HepG2 (cell line): ENCODE measurements around the gene PRUNE1. TPM values are rescaled to one million over a fixed set of nuclear protein-coding genes. Genes with fewer than 3 reads are reported as not detected.

Source experiments
- ARNT ChIP-seq: fragments of 450-650 bp; IDR thresholded peaks from 2 replicates; pipeline ENCODE4 v1.6.1; 2017
- ARNTL ChIP-seq: sonication (generic); formaldehyde crosslinking; IDR thresholded peaks from 2 replicates; pipeline ENCODE4 v1.4.0; 2020; ENCODE audit warnings: mild to moderate bottlenecking, missing genetic modification reagents
- BRD4 ChIP-seq: sonication (generic); formaldehyde crosslinking; IDR thresholded peaks from 2 replicates; pipeline ENCODE4 v1.4.0; 2020; ENCODE audit warnings: missing genetic modification reagents
- DNMT3B ChIP-seq: conservative IDR thresholded peaks from 2 replicates; pipeline ENCODE4 v1.6.1; 2016; ENCODE audit warnings: missing biosample characterization, control low read depth
- GABPB1 ChIP-seq: IDR thresholded peaks from 2 replicates; pipeline ENCODE4 v1.6.1; 2016; ENCODE audit warnings: mild to moderate bottlenecking, missing genetic modification reagents, moderate library complexity, missing compliant biosample characterization
- HDAC2 ChIP-seq: sonication (generic); formaldehyde crosslinking; IDR thresholded peaks from 2 replicates; pipeline ENCODE4 v1.4.0; 2020; ENCODE audit warnings: missing genetic modification reagents
- HNRNPK ChIP-seq: fragments of 200-400 bp; formaldehyde crosslinking; IDR thresholded peaks from 2 replicates; pipeline ENCODE4 v1.6.1; 2018; ENCODE audit warnings: low read length, low read depth, moderate library complexity, mild to moderate bottlenecking; ENCODE audit not compliant: poor library complexity, severe bottlenecking
- MAZ ChIP-seq, 2 experiments: sonication (generic) in 1 of 2; formaldehyde crosslinking in 1 of 2; IDR thresholded peaks; 2 replicates each; pipeline versions ENCODE4 v1.5.0 to v1.6.1; 2012 to 2020; ENCODE audit warnings: low read depth in 2 of 2, mild to moderate bottlenecking in 2 of 2, borderline replicate concordance in 1 of 2, improper control_type of control experiment in 1 of 2, low read length in 1 of 2, missing genetic modification reagents in 1 of 2, moderate library complexity in 1 of 2
- MEIS2 ChIP-seq: sonication (generic); formaldehyde crosslinking; IDR thresholded peaks from 2 replicates; pipeline ENCODE4 v1.9.0; 2021; ENCODE audit warnings: mild to moderate bottlenecking, missing genetic modification reagents
- MTA3 ChIP-seq: sonication (generic); formaldehyde crosslinking; IDR thresholded peaks from 2 replicates; pipeline ENCODE4 v1.4.0; 2020; ENCODE audit warnings: missing genetic modification reagents
- PCBP1 ChIP-seq: fragments of 200-400 bp; formaldehyde crosslinking; IDR thresholded peaks from 2 replicates; pipeline ENCODE4 v1.6.1; 2017; ENCODE audit warnings: mild to moderate bottlenecking, low read depth, low read length, borderline replicate concordance
- POLR2A ChIP-seq, 2 experiments: IDR thresholded peaks; 2 replicates each; pipeline ENCODE4 v1.6.1; 2011; ENCODE audit warnings: low read depth in 2 of 2, low read length in 2 of 2, mild to moderate bottlenecking in 1 of 2, moderate library complexity in 1 of 2; ENCODE audit not compliant: insufficient read depth in 1 of 2
- RBFOX2 ChIP-seq: fragments of 200-400 bp; formaldehyde crosslinking; IDR thresholded peaks from 2 replicates; pipeline ENCODE4 v1.6.1; 2017; ENCODE audit warnings: low read depth, mild to moderate bottlenecking, low read length
- ZBTB20 ChIP-seq: sonication (generic); formaldehyde crosslinking; IDR thresholded peaks from 2 replicates; pipeline ENCODE4 v1.8.1; 2023; ENCODE audit warnings: missing genetic modification reagents, low read depth, mild to moderate bottlenecking, borderline replicate concordance
- ZNF329 ChIP-seq: sonication (generic); formaldehyde crosslinking; IDR thresholded peaks from 2 replicates; pipeline ENCODE4 v1.9.0; 2021; ENCODE audit warnings: low read depth, mild to moderate bottlenecking, missing genetic modification reagents
- ZNF724P ChIP-seq: sonication (generic); formaldehyde crosslinking; IDR thresholded peaks from 2 replicates; pipeline ENCODE4 v1.8.0; 2022; ENCODE audit warnings: missing genetic modification reagents, borderline replicate concordance
- ZNF746 ChIP-seq: sonication (generic); formaldehyde crosslinking; IDR thresholded peaks from 2 replicates; pipeline ENCODE4 v1.8.0; 2022; ENCODE audit warnings: mild to moderate bottlenecking, missing genetic modification reagents
- ZSCAN22 ChIP-seq: sonication (generic); formaldehyde crosslinking; IDR thresholded peaks from 2 replicates; pipeline ENCODE4 v1.4.0; 2020; ENCODE audit warnings: mild to moderate bottlenecking, missing genetic modification reagents
- polyA plus RNA-seq, 8 experiments: library from polyadenylated mRNA; depleted of rRNA in 3 of 8; stranded (reverse) in 7 of 8; unstranded in 1 of 8; fragments of >200 nt; fragmentation: Illumina TruSeq in 4 of 8; extraction: Trizol in 4 of 8; gene quantifications; 2 replicates each; pipeline versions ENCODE4 v1.2.1 to v1.2.3, GENCODE V29; 2011 to 2016; ENCODE audit warnings: low read depth in 4 of 8, missing spikeins in 1 of 8, mixed read lengths in 1 of 8; ENCODE audit not compliant: insufficient read depth in 1 of 8
- total RNA-seq, 5 experiments: library from RNA; depleted of rRNA; stranded (reverse); fragments of >200 nt; fragmentation: Illumina TruSeq; extraction: Trizol; gene quantifications; 2 replicates each; pipeline ENCODE4 v1.2.3, GENCODE V29; 2016; ENCODE audit warnings: low read depth in 1 of 5
- TF ChIP-seq, protein P1 (sequence below): IDR thresholded peaks from 2 replicates; pipeline ENCODE4 v1.6.1; 2016; ENCODE audit warnings: low read depth
- TF ChIP-seq, protein P2 (sequence below): sonication (generic); formaldehyde crosslinking; IDR thresholded peaks from 2 replicates; pipeline ENCODE4 v1.8.0; 2022; ENCODE audit warnings: mild to moderate bottlenecking, missing genetic modification reagents, moderate library complexity
- TF ChIP-seq, protein P3 (sequence below): sonication (generic); formaldehyde crosslinking; IDR thresholded peaks from 2 replicates; pipeline ENCODE4 v1.4.0; 2020; ENCODE audit warnings: missing genetic modification reagents, borderline replicate concordance
- TF ChIP-seq, protein P4 (sequence below): sonication (generic); formaldehyde crosslinking; IDR thresholded peaks from 2 replicates; pipeline ENCODE4 v1.5.0; 2020; ENCODE audit warnings: missing genetic modification reagents

PRUNE1 gene
- total and polyA plus RNA-seq, 2 of the 13 experiments (the other 11 are each of a cell fraction or from before 2014, with no cell fraction given): 19.0 to 31.9 TPM

DNA sequence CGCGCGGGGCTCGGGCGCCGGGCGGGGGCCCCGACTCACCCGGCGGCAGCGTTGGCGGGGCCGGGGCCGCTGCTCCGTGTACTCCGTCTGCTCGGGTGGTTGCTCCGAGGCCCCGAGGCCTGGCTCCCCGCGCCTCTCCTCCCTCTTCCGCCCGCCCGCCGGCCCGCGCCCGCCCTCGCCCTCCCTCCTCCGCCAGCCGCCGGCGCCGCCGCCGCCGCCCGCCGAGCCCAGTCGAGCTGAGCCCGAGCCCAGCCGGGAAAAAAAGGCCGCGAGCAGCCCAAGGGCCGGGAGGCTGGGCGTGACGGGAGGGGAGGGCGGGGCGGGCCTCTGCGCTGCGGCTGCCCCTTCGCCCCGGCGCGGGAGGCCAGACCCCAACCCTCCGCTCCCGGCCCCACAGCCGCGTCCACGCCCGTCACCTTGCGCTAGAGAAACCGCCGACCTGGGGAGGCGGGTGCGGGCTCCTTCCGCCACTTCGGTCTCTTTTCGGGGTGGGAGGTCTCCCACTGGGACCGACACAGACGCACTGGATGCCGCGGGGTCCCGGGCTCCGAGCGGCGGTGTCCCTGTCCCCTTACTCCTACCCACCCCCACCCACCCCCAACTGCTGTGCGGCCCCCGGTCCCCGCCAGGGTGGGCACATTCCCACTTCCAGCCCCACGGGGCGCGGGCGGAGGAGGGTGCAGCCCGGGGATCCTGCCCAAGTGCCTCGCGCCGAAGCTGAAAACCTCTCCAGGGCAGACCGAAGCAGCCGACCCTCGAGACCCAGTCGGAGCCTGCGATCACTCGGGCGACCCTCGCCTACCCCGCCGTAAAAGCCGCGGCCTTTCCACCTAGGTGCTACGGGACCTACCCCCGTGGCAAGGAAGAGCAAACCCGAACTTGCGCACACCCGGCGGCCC, 33.4 kb upstream of the PRUNE1 start, which contains the start of gene CERS2 (continued):
- TF ChIP-seq, protein P1, sequence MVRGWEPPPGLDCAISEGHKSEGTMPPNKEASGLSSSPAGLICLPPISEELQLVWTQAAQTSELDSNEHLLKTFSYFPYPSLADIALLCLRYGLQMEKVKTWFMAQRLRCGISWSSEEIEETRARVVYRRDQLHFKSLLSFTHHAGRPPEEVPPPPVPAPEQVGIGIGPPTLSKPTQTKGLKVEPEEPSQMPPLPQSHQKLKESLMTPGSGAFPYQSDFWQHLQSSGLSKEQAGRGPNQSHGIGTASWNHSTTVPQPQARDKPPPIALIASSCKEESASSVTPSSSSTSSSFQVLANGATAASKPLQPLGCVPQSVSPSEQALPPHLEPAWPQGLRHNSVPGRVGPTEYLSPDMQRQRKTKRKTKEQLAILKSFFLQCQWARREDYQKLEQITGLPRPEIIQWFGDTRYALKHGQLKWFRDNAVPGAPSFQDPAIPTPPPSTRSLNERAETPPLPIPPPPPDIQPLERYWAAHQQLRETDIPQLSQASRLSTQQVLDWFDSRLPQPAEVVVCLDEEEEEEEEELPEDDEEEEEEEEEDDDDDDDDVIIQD (CRISPR knock-in tag): no peak
- TF ChIP-seq, protein P2, sequence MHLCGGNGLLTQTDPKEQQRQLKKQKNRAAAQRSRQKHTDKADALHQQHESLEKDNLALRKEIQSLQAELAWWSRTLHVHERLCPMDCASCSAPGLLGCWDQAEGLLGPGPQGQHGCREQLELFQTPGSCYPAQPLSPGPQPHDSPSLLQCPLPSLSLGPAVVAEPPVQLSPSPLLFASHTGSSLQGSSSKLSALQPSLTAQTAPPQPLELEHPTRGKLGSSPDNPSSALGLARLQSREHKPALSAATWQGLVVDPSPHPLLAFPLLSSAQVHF (CRISPR knock-in tag): 0 out of 2 replicates have a peak, but pooled peaks have one; percentile 40
- TF ChIP-seq RBFOX2: peak; percentile 81
- TF ChIP-seq MEIS2 (CRISPR knock-in tag): no peak
- peak; percentile 74; the same call in 1 of the 2 replicates for TF ChIP-seq ZNF724P (CRISPR knock-in tag)
- TF ChIP-seq ARNTL (CRISPR knock-in tag): no peak
- no peak for TF ChIP-seq ZSCAN22 (CRISPR knock-in tag)
- TF ChIP-seq ZNF329 (CRISPR knock-in tag): peak; percentile 14; the same call in 1 of the 2 replicates
- no peak for TF ChIP-seq ZBTB20
- peak; percentile 68; the same call in 1 of the 2 replicates for TF ChIP-seq PCBP1
- TF ChIP-seq, protein P3, sequence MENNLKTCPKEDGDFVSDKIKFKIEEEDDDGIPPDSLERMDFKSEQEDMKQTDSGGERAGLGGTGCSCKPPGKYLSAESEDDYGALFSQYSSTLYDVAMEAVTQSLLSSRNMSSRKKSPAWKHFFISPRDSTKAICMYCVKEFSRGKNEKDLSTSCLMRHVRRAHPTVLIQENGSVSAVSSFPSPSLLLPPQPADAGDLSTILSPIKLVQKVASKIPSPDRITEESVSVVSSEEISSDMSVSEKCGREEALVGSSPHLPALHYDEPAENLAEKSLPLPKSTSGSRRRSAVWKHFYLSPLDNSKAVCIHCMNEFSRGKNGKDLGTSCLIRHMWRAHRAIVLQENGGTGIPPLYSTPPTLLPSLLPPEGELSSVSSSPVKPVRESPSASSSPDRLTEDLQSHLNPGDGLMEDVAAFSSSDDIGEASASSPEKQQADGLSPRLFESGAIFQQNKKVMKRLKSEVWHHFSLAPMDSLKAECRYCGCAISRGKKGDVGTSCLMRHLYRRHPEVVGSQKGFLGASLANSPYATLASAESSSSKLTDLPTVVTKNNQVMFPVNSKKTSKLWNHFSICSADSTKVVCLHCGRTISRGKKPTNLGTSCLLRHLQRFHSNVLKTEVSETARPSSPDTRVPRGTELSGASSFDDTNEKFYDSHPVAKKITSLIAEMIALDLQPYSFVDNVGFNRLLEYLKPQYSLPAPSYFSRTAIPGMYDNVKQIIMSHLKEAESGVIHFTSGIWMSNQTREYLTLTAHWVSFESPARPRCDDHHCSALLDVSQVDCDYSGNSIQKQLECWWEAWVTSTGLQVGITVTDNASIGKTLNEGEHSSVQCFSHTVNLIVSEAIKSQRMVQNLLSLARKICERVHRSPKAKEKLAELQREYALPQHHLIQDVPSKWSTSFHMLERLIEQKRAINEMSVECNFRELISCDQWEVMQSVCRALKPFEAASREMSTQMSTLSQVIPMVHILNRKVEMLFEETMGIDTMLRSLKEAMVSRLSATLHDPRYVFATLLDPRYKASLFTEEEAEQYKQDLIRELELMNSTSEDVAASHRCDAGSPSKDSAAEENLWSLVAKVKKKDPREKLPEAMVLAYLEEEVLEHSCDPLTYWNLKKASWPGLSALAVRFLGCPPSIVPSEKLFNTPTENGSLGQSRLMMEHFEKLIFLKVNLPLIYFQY (CRISPR knock-in tag): 0 out of 2 replicates have a peak, but pooled peaks have one; percentile 38
- peak; percentile 56; the same call in 1 of the 2 replicates for TF ChIP-seq ZNF746 (CRISPR knock-in tag)
- TF ChIP-seq POLR2A (IDR thresholded peaks at IDR 0.05; ENCODE audit: insufficient read depth in 1 of 2, low read depth in 2 of 2, low read length in 2 of 2): peak in 1 of 2 experiments; percentile 65; a peak in 3 of 4 replicates
- no peak for TF ChIP-seq ARNT
- TF ChIP-seq GABPB1 (CRISPR knock-in tag): peak; percentile 58; the same call in 1 of the 2 replicates
- no peak for TF ChIP-seq DNMT3B (CRISPR knock-in tag)
- no peak for TF ChIP-seq MTA3 (CRISPR knock-in tag)
- no peak for TF ChIP-seq BRD4 (CRISPR knock-in tag)
- TF ChIP-seq HDAC2 (CRISPR knock-in tag): peak; percentile 44; the same call in 1 of the 2 replicates
- TF ChIP-seq MAZ (IDR thresholded peaks at IDR 0.05; ENCODE audit: borderline replicate concordance, low read depth, low read length): peak; percentile 40; the same call in 1 of the 2 replicates
- TF ChIP-seq MAZ (CRISPR knock-in tag; IDR thresholded peaks at IDR 0.05; ENCODE audit: low read depth): peak; percentile 41; the same call in 1 of the 2 replicates
- TF ChIP-seq, protein P4, sequence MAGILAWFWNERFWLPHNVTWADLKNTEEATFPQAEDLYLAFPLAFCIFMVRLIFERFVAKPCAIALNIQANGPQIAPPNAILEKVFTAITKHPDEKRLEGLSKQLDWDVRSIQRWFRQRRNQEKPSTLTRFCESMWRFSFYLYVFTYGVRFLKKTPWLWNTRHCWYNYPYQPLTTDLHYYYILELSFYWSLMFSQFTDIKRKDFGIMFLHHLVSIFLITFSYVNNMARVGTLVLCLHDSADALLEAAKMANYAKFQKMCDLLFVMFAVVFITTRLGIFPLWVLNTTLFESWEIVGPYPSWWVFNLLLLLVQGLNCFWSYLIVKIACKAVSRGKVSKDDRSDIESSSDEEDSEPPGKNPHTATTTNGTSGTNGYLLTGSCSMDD (CRISPR knock-in tag): no peak
- peak; percentile 92 for TF ChIP-seq HNRNPK
